ENCODE results near the gene USP32. TPM values are rescaled to one million over a fixed set of nuclear protein-coding genes. Genes with fewer than 3 reads are reported as not detected.
A peak's percentile ranks its signal among the peaks of the same experiment; 100 is the strongest.
"Not testable (repeated sequence)": the region's sequence is repeated elsewhere in the genome, so short reads cannot be mapped to it uniquely, and the experiment has no call there.

USP32 gene
- total and polyA plus RNA-seq, 7 experiments from 2014 or later, result 6.6 to 58.1 (median 35.2) TPM

DNA sequence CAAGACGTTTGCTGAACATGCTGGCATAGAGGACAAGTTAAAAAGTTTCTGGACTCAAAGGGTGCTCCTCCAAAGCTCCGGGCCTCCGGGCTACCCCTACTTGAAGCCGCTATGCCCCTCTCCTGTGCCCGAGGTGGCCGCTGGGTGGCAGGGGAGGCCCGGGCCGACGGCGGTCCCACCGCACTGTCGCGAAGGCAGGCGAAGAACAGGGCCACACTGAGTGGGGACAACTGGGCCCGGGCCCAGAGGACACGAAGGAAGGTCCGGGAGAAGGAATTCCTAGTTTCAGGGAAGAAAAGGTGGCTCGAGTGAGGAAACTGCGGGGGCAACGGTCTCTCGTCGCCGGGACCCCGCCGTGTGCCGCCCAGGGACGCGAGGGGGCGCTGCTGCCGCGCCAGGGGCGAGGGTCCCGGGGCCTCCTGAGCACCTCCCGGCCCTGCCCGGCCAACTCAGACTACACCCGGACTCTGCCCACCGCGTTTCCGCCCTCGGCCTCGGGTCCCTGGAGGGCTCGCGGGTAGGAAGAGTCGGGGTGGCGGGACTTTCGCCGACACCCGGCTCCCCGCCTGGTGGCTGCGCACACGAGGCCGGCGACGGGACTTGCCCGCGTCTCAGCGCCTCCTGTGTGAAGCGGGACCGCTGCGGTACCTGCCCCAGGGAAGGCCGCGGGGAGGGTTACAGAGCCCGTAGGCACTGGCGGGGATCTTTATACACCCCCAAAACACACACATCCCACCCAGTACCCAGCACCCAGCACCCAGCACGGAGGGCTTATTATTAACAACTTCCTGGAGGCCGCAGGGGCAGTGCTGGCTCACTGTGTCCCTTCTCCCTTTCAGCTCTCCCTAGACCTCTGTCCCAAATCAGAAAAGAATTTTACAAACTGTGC, 29.6 kb upstream of the USP32 start:
- Mint-ChIP-seq H3K4me3 (peak overlapping the region; percentile 67 to 88 (median 80)), H3K4me1 (peaks cover 0 to 11% (median 10%) of the 10 kb centered on the region in 7 donors), H3K27ac (peak overlapping the region in 8 of 9 donors; percentile 17 to 87 (median 76)), H3K27me3 (peaks cover 0 to 7% (median 0%) of the 10 kb centered on the region in 5 donors), H3K36me3 (no peaks in the 10 kb centered on the region), H3K9me3 (no peaks in the 10 kb centered on the region)
- ChIA-PET CTCF (interaction anchor here (0.5 to 1.0 kb wide), 8 partner anchors 9 to 1018 kb away, joined by 3 to 4 read pairs (median 3); no protein-coding TSS in a partner anchor), POLR2A (interaction anchor here (0.7 kb wide), 1 partner anchor 30 kb away, joined by 4 read pairs; the partner anchor contains the start of gene USP32)
- Histone ChIP-seq H3K27ac (ENCODE audit: low read depth, low read length) (peak overlapping the region; percentile 38), H3K4me1 (ENCODE audit: control insufficient read depth in 2 of 2, insufficient read depth in 2 of 2, low read length in 2 of 2) (peaks cover 4% of the 10 kb centered on the region in 2 donors), H3K4me3 (ENCODE audit: low read length) (peak overlapping the region; percentile 63), H3K9me3 (ENCODE audit: control insufficient read depth in 2 of 3, low read length in 3 of 3) (no peaks in the 10 kb centered on the region), H3K27me3 (ENCODE audit: control insufficient read depth in 2 of 2, insufficient read depth in 2 of 2, low read length in 2 of 2) (no peaks in the 10 kb centered on the region), H3K36me3 (ENCODE audit: control insufficient read depth in 2 of 3, insufficient read depth in 3 of 3, low read length in 3 of 3) (no peaks in the 10 kb centered on the region)
- intact Hi-C loops (cut with micrococcal nuclease), result loop anchor here (1.0 to 5.0 kb wide), 7 partner anchors 15 to 256 kb away; partner anchors contain the start of genes USP32 (in 2 of the 2) and BCAS3 (in 1 of the 2)
- peak; percentile 95 for ATAC-seq
- DNase-seq, result peak; percentile 52 to 77 (median 68)

DNA sequence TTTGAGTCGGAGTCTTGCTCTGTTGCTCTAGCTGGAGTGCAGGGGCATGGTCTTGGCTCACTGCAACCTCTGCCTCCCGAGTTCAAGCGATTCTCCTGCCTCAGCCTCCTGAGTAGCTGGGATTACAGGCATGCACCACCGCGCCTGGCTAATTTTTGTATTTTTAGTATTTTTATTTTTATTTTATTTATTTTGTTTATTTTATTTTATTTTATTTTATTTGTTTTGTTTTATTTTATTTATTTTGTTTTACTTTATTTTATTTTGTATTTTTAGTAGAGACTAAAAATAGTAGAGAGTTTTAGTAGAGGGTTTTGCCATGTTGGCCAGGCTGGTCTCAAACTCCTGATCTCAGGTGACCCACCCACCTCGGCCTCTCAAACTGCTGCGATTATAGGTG, 27.9 kb upstream of the USP32 start:
- DNase-seq; H3K9me3 Mint-ChIP-seq; H3K4me1 ChIP-seq (ENCODE audit: control insufficient read depth in 2 of 2, insufficient read depth in 2 of 2, low read length in 2 of 2); H3K36me3 Mint-ChIP-seq; ATAC-seq; H3K27me3 ChIP-seq (ENCODE audit: control insufficient read depth in 2 of 2, insufficient read depth in 2 of 2, low read length in 2 of 2); H3K9me3 ChIP-seq (ENCODE audit: control insufficient read depth in 2 of 3, low read length in 3 of 3); CTCF ChIA-PET; H3K4me3 Mint-ChIP-seq; H3K27me3 Mint-ChIP-seq; H3K4me3 ChIP-seq (ENCODE audit: low read length); H3K27ac Mint-ChIP-seq; POLR2A ChIA-PET; H3K36me3 ChIP-seq (ENCODE audit: control insufficient read depth in 2 of 3, insufficient read depth in 3 of 3, low read length in 3 of 3); H3K27ac ChIP-seq (ENCODE audit: low read depth, low read length): not testable (repeated sequence)
- peaks cover 0 to 11% (median 10%) of the 10 kb centered on the region in 7 donors for H3K4me1 Mint-ChIP-seq
- intact Hi-C loops (cut with micrococcal nuclease), result loop anchor here in 1 of 2 donors (2.0 to 5.0 kb wide), 2 partner anchors 149 to 188 kb away; no protein-coding TSS in a partner anchor

- not testable (repeated sequence) for H3K9me3 Mint-ChIP-seq, H3K4me3 Mint-ChIP-seq
These were observed 27.1 kb upstream of the USP32 start for GRCh38 chr17:60419003-60419402.

DNA sequence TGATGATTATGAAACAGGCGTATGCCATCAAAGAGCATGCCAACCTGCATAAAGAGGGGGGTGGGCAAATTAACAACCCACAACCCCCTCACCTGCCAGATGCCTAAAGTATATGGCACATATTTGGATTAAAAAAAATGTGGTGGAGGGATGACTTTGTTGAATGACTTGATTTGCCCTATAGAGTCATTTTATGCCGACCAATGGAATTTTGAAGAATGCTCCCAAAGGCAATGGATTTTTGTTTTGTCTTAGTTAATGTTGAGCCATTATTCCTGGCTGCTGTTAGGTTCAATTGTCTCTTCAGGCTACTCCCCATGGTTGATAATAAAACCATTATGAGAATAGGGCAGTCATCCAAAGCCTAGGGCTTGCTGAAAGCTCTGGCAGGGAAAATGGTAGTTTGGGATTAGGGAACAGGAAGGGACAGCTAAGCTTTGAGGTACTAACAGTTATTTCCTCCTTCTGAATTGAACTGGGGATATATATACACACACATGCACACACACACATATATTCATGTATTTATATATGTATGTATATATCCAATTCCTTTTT, 24.5 kb upstream of the USP32 start:
- ATAC-seq (no peak), DNase-seq (no peak)
- H3K27me3 ChIP-seq (ENCODE audit: control insufficient read depth in 2 of 2, insufficient read depth in 2 of 2, low read length in 2 of 2), result no peaks in the 10 kb centered on the region
- peaks cover 0 to 19% (median 0%) of the 10 kb centered on the region in 5 donors for H3K27me3 Mint-ChIP-seq
- no peak overlapping the region for H3K27ac Mint-ChIP-seq
- intact Hi-C loops (cut with micrococcal nuclease), result no loop called here
- H3K4me1 Mint-ChIP-seq, result peaks cover 0 to 8% (median 6%) of the 10 kb centered on the region in 7 donors
- POLR2A ChIA-PET, result no interaction called here
- peaks cover 4% of the 10 kb centered on the region in 2 donors for H3K4me1 ChIP-seq (ENCODE audit: control insufficient read depth in 2 of 2, insufficient read depth in 2 of 2, low read length in 2 of 2)
- no peaks in the 10 kb centered on the region for H3K36me3 ChIP-seq (ENCODE audit: control insufficient read depth in 2 of 3, insufficient read depth in 3 of 3, low read length in 3 of 3)
- H3K9me3 Mint-ChIP-seq, result no peaks in the 10 kb centered on the region
- no peaks in the 10 kb centered on the region for H3K36me3 Mint-ChIP-seq
- no peaks in the 10 kb centered on the region for H3K9me3 ChIP-seq (ENCODE audit: control insufficient read depth in 2 of 3, low read length in 3 of 3)
- no peak overlapping the region for H3K4me3 ChIP-seq (ENCODE audit: low read length)
- H3K27ac ChIP-seq (ENCODE audit: low read depth, low read length), result no peak overlapping the region
- CTCF ChIA-PET, result no interaction called here
- no peak overlapping the region for H3K4me3 Mint-ChIP-seq

More at GRCh38 chr17:60419003-60419402, 27.1 kb upstream of the USP32 start:
- H3K4me1 ChIP-seq (ENCODE audit: control insufficient read depth in 2 of 2, insufficient read depth in 2 of 2, low read length in 2 of 2); ATAC-seq; DNase-seq; H3K4me3 ChIP-seq (ENCODE audit: low read length); H3K27ac ChIP-seq (ENCODE audit: low read depth, low read length); H3K27me3 Mint-ChIP-seq; intact Hi-C loops (cut with micrococcal nuclease); H3K27me3 ChIP-seq (ENCODE audit: control insufficient read depth in 2 of 2, insufficient read depth in 2 of 2, low read length in 2 of 2); H3K36me3 Mint-ChIP-seq; H3K36me3 ChIP-seq (ENCODE audit: control insufficient read depth in 2 of 3, insufficient read depth in 3 of 3, low read length in 3 of 3); POLR2A ChIA-PET; H3K9me3 ChIP-seq (ENCODE audit: control insufficient read depth in 2 of 3, low read length in 3 of 3): not testable (repeated sequence)
- CTCF ChIA-PET, result interaction anchor here (0.9 kb wide), 1 partner anchor 16 kb away, joined by 3 read pairs; no protein-coding TSS in a partner anchor
- H3K27ac Mint-ChIP-seq, result peak overlapping the region in 1 of 9 donors; percentile 19
- H3K4me1 Mint-ChIP-seq, result peaks cover 0 to 11% (median 10%) of the 10 kb centered on the region in 7 donors

GRCh38 chr17:60415146-60415545, 23.2 kb upstream of the USP32 start:
- H3K27me3 ChIP-seq (ENCODE audit: control insufficient read depth in 2 of 2, insufficient read depth in 2 of 2, low read length in 2 of 2), result no peaks in the 10 kb centered on the region
- POLR2A ChIA-PET, result interaction anchor here (1.0 kb wide), 1 partner anchor 10 kb away, joined by 3 read pairs; no protein-coding TSS in a partner anchor

DNA sequence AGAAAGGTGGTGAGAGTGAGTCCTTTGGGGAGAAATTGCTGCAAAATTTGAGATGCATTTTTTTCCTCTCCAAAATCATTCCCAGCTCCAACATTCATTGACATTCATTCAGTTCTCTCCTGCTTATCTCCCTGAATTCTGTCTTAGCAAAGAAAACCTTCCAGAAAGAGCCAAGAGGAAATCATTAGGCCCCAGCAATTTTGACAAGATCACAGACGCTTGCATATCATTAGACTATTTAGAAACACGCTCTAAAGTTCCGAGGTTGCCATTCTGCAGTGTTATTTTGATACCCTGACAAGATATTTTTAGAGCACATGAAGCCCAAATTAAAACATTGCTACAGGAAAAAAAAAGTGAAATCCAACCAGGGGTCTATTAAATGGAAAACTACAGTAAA, 20.8 kb upstream of the USP32 start:
- no peaks in the 10 kb centered on the region for H3K27me3 ChIP-seq (ENCODE audit: control insufficient read depth in 2 of 2, insufficient read depth in 2 of 2, low read length in 2 of 2)
- no peaks in the 10 kb centered on the region for H3K9me3 Mint-ChIP-seq
- no peaks in the 10 kb centered on the region for H3K36me3 ChIP-seq (ENCODE audit: control insufficient read depth in 2 of 3, insufficient read depth in 3 of 3, low read length in 3 of 3)
- ChIA-PET POLR2A (no interaction called here), CTCF (interaction anchor here (1.2 kb wide), 1 partner anchor 8 kb away, joined by 3 read pairs; no protein-coding TSS in a partner anchor)
- H3K27ac ChIP-seq (ENCODE audit: low read depth, low read length), result no peak overlapping the region
- DNase-seq, result no peak
- H3K9me3 ChIP-seq (ENCODE audit: control insufficient read depth in 2 of 3, low read length in 3 of 3), result no peaks in the 10 kb centered on the region
- intact Hi-C loops (cut with micrococcal nuclease), result no loop called here
- H3K4me3 Mint-ChIP-seq, result no peak overlapping the region
- H3K27ac Mint-ChIP-seq, result no peak overlapping the region
- no peak overlapping the region for H3K4me3 ChIP-seq (ENCODE audit: low read length)
- no peak for ATAC-seq
- H3K27me3 Mint-ChIP-seq, result peaks cover 0 to 14% (median 0%) of the 10 kb centered on the region in 5 donors
- H3K4me1 ChIP-seq (ENCODE audit: control insufficient read depth in 2 of 2, insufficient read depth in 2 of 2, low read length in 2 of 2), result no peaks in the 10 kb centered on the region
- H3K36me3 Mint-ChIP-seq, result no peaks in the 10 kb centered on the region
- H3K4me1 Mint-ChIP-seq, result no peaks in the 10 kb centered on the region

More at GRCh38 chr17:60415146-60415545, 23.2 kb upstream of the USP32 start:
- Histone ChIP-seq H3K27ac (ENCODE audit: low read depth, low read length) (no peak overlapping the region), H3K4me1 (ENCODE audit: control insufficient read depth in 2 of 2, insufficient read depth in 2 of 2, low read length in 2 of 2) (no peaks in the 10 kb centered on the region), H3K9me3 (ENCODE audit: control insufficient read depth in 2 of 3, low read length in 3 of 3) (no peaks in the 10 kb centered on the region), H3K4me3 (ENCODE audit: low read length) (no peak overlapping the region), H3K36me3 (ENCODE audit: control insufficient read depth in 2 of 3, insufficient read depth in 3 of 3, low read length in 3 of 3) (no peaks in the 10 kb centered on the region)
- Mint-ChIP-seq H3K36me3 (no peaks in the 10 kb centered on the region), H3K9me3 (no peaks in the 10 kb centered on the region), H3K4me1 (no peaks in the 10 kb centered on the region), H3K4me3 (no peak overlapping the region), H3K27me3 (peaks cover 0 to 16% (median 0%) of the 10 kb centered on the region in 5 donors), H3K27ac (no peak overlapping the region)
- DNase-seq (no peak), ATAC-seq (no peak)
- CTCF ChIA-PET, result interaction anchor here (1.4 kb wide), 1 partner anchor 223 kb away, joined by 3 read pairs; no protein-coding TSS in a partner anchor
- intact Hi-C loops (cut with micrococcal nuclease), result no loop called here
